ENCODE measurements around the gene PSMG4. TPM values are rescaled to one million over a fixed set of nuclear protein-coding genes. Genes with fewer than 3 reads are reported as not detected.
A peak's percentile ranks its signal among the peaks of the same experiment; 100 is the strongest.

The PSMG4 gene
- total and polyA plus RNA-seq, 9 of the 15 experiments (the other 6 are each of a cell fraction or from before 2014, with no cell fraction given), result 12.9 to 185 (median 52.0) TPM

DNA sequence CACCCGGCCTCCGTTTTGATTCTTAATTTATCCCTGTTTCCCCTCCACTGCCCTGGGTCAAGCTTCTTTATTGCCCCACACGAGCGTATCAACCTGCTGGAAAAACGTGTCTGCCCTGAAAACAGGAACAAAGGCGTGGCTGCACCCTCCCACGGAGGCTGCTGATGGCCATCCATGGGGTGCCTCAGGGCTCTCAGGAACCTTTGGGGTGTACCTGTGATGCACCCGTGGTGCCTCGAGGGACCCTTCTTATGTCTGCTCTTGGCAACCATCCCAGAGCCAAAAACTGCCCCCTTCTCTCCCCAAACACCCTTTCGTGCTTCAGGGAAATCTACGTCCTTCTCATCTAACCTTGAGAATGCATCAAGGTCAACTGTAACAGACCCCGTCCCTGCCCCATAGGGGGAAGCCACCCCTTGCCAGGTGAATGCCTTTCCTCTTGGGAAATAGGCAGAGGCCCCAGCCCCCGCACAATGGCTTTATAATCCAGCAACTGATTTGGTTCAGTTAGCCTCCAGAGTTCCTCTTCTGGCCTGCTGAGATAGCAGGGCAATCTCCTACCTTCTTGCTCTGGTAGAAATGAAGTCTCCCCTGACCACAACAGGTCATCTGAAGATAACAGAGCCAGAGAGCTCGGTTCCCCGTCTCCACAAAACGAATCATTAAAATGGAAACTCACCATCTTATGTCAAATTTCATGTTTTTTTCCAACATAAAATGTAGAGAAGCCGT, 29.4 kb downstream of the PSMG4 start (continued):
- TF ChIP-seq, protein P1, sequence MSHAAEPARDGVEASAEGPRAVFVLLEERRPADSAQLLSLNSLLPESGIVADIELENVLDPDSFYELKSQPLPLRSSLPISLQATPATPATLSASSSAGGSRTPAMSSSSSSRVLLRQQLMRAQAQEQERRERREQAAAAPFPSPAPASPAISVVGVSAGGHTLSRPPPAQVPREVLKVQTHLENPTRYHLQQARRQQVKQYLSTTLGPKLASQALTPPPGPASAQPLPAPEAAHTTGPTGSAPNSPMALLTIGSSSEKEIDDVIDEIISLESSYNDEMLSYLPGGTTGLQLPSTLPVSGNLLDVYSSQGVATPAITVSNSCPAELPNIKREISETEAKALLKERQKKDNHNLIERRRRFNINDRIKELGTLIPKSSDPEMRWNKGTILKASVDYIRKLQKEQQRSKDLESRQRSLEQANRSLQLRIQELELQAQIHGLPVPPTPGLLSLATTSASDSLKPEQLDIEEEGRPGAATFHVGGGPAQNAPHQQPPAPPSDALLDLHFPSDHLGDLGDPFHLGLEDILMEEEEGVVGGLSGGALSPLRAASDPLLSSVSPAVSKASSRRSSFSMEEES (CRISPR knock-in tag; IDR thresholded peaks at IDR 0.05), result no peak
- no peak for TF ChIP-seq XRCC4 (IDR thresholded peaks at IDR 0.05; ENCODE audit: extremely low read depth, insufficient read depth, insufficient read length)
- TF ChIP-seq KDM2B (CRISPR knock-in tag; IDR thresholded peaks at IDR 0.05), result 0 out of 2 replicates have a peak, but pooled peaks have one; percentile 19
- no peak for TF ChIP-seq HDGF (IDR thresholded peaks at IDR 0.05)
- TF ChIP-seq CBFA2T3 (IDR thresholded peaks at IDR 0.05), result peak; percentile 99
- TF ChIP-seq STAT5A (IDR thresholded peaks at IDR 0.05; ENCODE audit: borderline replicate concordance, low read length), result peak; percentile 97
- peak; percentile 70 for TF ChIP-seq CREB1 (IDR thresholded peaks at IDR 0.05)
- no peak for TF ChIP-seq CREB1 (CRISPR knock-in tag; IDR thresholded peaks at IDR 0.05)
- TF ChIP-seq, protein P2, sequence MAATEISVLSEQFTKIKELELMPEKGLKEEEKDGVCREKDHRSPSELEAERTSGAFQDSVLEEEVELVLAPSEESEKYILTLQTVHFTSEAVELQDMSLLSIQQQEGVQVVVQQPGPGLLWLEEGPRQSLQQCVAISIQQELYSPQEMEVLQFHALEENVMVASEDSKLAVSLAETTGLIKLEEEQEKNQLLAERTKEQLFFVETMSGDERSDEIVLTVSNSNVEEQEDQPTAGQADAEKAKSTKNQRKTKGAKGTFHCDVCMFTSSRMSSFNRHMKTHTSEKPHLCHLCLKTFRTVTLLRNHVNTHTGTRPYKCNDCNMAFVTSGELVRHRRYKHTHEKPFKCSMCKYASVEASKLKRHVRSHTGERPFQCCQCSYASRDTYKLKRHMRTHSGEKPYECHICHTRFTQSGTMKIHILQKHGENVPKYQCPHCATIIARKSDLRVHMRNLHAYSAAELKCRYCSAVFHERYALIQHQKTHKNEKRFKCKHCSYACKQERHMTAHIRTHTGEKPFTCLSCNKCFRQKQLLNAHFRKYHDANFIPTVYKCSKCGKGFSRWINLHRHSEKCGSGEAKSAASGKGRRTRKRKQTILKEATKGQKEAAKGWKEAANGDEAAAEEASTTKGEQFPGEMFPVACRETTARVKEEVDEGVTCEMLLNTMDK (IDR thresholded peaks at IDR 0.05; ENCODE audit: borderline replicate concordance, insufficient read depth, low read depth, low read length, poor library complexity, severe bottlenecking), result no peak
- TF ChIP-seq RBM34 (IDR thresholded peaks at IDR 0.05; ENCODE audit: borderline replicate concordance, insufficient read depth, low read length), result no peak
- TF ChIP-seq, protein P3, sequence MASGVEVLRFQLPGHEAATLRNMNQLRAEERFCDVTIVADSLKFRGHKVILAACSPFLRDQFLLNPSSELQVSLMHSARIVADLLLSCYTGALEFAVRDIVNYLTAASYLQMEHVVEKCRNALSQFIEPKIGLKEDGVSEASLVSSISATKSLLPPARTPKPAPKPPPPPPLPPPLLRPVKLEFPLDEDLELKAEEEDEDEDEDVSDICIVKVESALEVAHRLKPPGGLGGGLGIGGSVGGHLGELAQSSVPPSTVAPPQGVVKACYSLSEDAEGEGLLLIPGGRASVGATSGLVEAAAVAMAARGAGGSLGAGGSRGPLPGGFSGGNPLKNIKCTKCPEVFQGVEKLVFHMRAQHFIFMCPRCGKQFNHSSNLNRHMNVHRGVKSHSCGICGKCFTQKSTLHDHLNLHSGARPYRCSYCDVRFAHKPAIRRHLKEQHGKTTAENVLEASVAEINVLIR (CRISPR knock-in tag; IDR thresholded peaks at IDR 0.05), result 0 out of 2 replicates have a peak, but pooled peaks have one; percentile 39
- TF ChIP-seq, protein P4, sequence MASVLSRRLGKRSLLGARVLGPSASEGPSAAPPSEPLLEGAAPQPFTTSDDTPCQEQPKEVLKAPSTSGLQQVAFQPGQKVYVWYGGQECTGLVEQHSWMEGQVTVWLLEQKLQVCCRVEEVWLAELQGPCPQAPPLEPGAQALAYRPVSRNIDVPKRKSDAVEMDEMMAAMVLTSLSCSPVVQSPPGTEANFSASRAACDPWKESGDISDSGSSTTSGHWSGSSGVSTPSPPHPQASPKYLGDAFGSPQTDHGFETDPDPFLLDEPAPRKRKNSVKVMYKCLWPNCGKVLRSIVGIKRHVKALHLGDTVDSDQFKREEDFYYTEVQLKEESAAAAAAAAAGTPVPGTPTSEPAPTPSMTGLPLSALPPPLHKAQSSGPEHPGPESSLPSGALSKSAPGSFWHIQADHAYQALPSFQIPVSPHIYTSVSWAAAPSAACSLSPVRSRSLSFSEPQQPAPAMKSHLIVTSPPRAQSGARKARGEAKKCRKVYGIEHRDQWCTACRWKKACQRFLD (CRISPR knock-in tag; IDR thresholded peaks at IDR 0.05), result peak; percentile 93; the same call in 1 of the 2 replicates
- TF ChIP-seq TSC22D4 (tag; IDR thresholded peaks at IDR 0.05), result no peak
- TF ChIP-seq, protein P5, sequence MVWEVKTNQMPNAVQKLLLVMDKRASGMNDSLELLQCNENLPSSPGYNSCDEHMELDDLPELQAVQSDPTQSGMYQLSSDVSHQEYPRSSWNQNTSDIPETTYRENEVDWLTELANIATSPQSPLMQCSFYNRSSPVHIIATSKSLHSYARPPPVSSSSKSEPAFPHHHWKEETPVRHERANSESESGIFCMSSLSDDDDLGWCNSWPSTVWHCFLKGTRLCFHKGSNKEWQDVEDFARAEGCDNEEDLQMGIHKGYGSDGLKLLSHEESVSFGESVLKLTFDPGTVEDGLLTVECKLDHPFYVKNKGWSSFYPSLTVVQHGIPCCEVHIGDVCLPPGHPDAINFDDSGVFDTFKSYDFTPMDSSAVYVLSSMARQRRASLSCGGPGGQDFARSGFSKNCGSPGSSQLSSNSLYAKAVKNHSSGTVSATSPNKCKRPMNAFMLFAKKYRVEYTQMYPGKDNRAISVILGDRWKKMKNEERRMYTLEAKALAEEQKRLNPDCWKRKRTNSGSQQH (CRISPR knock-in tag; IDR thresholded peaks at IDR 0.05), result no peak
- TF ChIP-seq, protein P6, sequence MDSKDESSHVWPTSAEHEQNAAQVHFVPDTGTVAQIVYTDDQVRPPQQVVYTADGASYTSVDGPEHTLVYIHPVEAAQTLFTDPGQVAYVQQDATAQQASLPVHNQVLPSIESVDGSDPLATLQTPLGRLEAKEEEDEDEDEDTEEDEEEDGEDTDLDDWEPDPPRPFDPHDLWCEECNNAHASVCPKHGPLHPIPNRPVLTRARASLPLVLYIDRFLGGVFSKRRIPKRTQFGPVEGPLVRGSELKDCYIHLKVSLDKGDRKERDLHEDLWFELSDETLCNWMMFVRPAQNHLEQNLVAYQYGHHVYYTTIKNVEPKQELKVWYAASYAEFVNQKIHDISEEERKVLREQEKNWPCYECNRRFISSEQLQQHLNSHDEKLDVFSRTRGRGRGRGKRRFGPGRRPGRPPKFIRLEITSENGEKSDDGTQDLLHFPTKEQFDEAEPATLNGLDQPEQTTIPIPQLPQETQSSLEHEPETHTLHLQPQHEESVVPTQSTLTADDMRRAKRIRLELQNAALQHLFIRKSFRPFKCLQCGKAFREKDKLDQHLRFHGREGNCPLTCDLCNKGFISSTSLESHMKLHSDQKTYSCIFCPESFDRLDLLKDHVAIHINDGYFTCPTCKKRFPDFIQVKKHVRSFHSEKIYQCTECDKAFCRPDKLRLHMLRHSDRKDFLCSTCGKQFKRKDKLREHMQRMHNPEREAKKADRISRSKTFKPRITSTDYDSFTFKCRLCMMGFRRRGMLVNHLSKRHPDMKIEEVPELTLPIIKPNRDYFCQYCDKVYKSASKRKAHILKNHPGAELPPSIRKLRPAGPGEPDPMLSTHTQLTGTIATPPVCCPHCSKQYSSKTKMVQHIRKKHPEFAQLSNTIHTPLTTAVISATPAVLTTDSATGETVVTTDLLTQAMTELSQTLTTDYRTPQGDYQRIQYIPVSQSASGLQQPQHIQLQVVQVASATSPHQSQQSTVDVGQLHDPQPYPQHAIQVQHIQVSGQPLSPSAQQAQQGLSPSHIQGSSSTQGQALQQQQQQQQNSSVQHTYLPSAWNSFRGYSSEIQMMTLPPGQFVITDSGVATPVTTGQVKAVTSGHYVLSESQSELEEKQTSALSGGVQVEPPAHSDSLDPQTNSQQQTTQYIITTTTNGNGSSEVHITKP (IDR thresholded peaks at IDR 0.05; ENCODE audit: partially characterized antibody), result peak; percentile 35
